Hypothalamus (tissue), 51 donors: ENCODE measurements around the gene WIPF1.
"Not testable (repeated sequence)": the region's sequence is repeated elsewhere in the genome, so short reads cannot be mapped to it uniquely, and the experiment has no call there.

ENCODE experiments used
- DNase-seq, 51 donors: peaks; one replicate each; lab custom pipeline; 2025; lab: John Stamatoyannopoulos, UW

Gene WIPF1

DNA sequence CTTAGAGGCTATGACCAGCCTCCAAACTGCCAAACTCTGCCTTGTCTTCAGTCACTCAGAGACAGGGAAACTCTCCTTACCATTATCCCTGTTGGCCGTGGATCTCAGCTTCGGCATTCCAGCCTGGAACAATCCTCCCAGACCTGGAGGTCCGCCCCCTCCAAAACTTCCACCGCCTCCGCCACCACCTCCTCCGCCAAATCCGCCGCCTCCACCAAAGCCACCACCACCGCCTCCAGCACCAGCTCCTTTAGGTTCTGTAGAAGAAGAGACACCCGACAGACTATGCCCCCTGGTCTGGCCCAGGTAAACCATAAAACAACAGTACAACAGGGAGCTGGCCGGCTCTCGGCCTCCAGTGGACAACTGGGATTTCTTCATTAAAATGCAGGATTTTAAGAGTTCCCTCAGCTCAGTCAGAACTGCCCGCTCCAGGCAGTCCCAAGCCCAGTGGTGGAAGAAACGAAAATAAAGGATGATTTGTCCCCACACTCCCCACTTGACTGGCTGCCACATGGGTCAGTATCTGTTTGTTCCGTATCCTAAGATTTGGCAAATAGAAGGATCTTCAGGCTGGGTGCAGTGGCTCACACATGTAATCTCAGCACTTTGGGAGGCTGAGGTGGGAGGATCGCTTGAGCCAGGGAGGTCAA lies 22.4 kb downstream of the WIPF1 start:
- DNase-seq = peak in 5 of 51 donors; percentile 7 to 57 (median 31)

DNA sequence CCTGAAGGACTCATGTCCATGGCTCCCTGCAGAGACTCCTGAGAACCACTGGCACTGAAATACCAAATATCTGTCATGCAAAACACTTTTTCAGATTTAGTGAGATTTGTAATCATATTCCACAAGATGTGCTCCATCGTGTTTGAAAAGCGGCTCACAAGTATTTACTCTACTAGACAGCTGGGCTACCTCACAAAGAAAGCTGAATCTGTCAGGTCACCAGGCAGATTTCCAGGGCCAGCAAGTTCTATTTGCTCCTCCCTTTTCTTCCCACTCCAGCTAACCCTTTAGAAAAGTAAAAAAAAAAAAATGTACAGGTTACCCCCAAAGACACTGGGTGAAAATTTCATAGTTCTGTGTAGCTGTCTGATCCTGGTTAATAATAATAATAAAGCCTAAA lies 22.9 kb downstream of the WIPF1 start:
- DNase-seq = no peak

- DNase-seq = peak in 8 of 51 donors; percentile 13 to 39 (median 22)
These were observed 24.0 kb downstream of the WIPF1 start for GRCh38 chr2:174573621-174574081.

- no peak for DNase-seq
These were observed 25.0 kb downstream of the WIPF1 start for GRCh38 chr2:174572556-174572955.

GRCh38 chr2:174571669-174572323 lies 25.8 kb downstream of the WIPF1 start:
- no peak for DNase-seq

- no peak for DNase-seq
These were observed 27.2 kb downstream of the WIPF1 start for GRCh38 chr2:174570318-174570958.

- DNase-seq = no peak
These were observed 27.9 kb downstream of the WIPF1 start for GRCh38 chr2:174569678-174570077.

- DNase-seq = no peak
These were observed 29.2 kb downstream of the WIPF1 start for GRCh38 chr2:174568425-174568824.

DNA sequence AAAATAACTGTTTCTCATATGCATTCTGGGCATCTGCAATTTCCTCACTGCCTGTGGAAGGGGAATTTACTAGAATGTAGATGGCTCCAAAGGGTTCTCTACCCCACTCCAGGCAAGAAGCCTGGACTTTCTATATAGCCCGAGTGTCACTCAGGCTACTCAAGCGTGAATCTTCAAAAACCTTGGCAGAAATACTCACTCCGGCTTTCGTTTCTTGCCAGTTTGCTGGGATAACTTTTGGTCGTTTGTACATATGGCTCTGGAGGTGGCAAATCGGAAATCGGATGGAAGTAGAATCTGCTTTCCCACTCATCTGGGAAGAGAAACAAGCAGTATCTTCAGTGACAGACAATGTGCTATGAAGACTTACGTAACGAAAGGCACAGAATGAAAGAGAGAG lies 30.7 kb downstream of the WIPF1 start:
- no peak for DNase-seq

DNA sequence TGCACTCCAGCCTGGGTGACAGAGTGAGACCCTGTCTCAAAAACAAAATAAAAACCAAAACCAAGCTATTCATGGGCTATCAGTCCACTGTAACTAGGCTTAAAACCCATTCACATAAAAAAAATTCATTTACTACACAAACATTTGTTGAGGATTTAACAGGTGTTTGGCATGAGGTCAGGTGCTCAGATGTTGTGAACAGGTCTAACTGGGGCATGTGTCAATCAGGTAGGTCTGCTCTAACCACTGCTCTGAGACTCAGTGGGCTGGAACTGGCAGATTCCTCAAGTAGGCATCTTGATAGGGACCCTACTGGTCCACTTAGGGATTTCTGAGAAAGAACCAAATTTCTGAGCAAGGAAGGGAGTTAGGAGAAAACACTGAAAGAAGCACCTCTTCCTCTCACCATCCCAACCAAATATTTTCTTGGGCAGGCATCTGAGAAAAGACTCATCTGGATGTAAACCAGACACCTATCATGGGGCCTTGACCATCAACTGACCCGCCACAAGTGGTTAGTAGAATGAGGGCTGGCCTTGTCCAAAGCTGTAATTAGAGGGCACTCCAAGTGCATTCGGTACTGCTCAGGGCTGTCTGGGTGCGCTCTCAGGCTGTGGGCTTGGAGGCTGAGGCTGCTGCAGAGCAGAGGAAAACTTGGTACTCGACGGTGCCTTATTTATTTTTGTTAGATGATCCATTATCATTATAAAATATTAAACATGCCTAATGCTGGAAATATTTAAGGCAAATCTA lies 33.9 kb downstream of the WIPF1 start:
- no peak for DNase-seq

- DNase-seq = peak in 1 of 51 donors; percentile 7
These were observed 35.6 kb downstream of the WIPF1 start for GRCh38 chr2:174561972-174562370.

DNA sequence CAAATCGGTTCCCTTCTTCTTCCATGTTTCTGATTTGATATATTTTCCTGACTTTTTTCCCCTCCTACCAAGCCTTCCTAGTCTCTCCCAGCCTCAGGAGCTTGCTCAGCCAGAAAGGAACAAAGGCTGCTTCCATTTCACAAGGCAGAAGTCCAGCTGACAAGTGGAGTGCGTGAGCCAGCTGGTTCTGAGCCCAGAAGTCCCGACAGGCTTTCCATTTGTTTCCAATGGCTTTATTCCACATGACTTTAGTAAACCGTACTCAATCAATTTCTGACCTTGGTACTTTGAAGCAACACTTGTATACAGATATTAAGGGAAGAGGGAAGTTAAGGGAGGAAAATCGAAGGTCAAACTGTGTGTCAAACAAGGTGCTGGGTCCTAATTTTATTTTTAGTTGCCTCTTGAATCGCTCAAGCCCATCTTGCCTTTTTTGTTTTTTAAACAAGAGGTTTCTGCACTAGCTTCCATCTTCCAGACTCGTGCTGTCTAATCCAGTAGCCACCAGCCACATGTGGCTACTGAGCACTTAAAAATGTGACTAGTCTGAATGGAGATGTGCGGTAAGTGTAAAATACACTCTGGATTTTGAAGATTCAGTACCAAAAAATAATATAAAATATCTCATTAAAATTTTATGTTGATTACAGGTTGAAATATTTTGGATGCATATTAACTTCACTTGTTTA lies 36.2 kb downstream of the WIPF1 start:
- DNase-seq = peak in 42 of 51 donors; percentile 11 to 91 (median 72)

GRCh38 chr2:174560737-174561136 lies 36.9 kb downstream of the WIPF1 start:
- no peak for DNase-seq

DNA sequence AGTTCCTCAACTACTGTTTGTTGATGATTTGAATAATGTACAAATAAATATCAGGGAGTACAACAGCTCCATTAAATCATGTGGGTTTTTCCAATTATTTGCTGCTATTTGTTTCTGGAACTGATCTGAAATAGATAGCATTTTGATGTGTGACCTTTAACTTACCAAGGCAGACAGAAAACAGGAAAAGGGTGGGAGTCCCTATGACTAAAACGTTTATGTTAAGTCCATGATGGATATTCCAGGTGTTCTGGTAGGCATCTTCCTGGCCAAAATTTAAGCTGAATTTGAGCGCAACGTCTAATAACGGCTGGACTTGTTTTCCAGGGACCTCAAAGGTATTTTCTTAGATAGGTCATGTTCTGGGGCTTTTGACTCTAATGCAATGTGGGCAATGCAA lies 41.6 kb downstream of the WIPF1 start:
- DNase-seq = no peak

DNA sequence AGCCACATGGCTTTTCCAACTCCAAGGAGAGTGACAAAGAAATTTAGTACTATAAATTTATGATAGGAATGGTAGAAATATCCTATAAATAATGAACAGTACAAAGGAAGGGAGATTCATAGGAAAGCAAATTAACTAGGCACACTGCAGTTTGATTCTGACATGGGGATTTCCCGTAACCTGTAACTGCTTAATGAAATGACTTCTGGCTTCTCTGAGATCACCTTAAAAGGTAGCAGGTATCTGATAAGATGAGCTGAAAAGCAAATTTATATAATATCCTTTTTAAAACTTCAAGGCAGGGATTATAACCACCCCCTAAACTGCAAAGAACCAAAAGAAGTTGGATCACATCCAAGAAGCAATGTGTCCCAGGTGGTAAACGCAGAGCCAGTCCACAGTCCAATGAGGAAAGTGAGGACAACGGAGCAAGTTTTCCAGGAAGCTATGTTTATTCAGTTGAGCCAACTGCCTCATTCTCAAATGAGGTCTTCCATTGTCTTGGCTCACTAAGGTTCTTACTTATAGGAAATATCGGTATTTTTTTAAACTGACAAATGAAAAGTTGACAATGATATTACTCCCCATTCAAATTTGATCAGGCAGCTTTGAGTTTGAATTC lies 43.0 kb downstream of the WIPF1 start:
- DNase-seq = no peak

DNA sequence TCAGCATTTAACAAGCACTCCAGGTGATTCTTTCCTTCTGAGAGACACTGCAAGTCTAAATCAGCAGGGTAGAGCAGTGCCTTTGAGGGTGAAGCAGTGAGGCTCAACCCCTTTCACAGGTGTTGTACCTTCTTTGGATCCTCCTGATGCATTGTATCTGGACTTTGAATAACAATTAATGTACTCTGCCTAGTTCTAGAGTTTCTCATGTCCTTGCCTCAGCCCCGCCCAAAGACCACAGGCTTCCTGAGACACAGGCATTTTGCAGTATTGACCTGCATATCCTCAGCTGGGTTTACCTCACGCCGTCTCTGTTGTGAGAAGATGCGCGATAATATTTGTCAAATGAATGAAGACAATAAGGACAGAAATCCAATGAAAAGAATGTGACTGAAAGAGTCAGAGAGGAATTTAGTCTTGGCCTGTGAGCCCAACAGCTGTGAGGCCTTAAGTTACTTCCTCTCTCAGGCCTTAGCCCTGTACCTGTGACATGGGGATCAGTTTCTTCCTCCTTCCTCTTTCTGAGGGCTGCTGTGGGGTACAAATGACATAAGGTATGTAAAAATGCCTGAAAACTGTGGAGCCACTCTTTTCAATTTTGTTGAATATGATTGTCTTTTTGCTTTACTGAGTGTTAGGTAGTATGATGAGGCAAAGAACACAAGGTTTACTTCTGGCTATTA lies 43.7 kb downstream of the WIPF1 start:
- DNase-seq = no peak

DNA sequence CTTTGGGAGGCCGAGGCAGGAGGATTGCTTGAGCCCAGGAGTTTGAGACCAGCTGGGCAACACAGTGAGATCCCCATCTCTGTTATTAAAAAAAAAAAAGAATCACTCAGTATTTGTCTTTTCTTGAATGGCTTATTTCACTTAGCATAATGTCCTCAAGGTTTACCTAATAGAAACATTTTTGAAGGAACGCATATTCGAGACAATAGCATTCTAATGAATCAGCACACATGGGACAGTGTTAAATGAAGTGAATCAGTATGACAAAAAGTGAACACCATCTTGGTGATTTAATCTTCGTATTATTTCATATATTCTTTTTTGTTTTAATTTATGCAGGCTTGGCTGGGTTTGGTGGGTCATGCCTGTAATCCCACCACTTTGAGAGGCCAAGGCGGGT lies 44.7 kb downstream of the WIPF1 start:
- no peak for DNase-seq

DNA sequence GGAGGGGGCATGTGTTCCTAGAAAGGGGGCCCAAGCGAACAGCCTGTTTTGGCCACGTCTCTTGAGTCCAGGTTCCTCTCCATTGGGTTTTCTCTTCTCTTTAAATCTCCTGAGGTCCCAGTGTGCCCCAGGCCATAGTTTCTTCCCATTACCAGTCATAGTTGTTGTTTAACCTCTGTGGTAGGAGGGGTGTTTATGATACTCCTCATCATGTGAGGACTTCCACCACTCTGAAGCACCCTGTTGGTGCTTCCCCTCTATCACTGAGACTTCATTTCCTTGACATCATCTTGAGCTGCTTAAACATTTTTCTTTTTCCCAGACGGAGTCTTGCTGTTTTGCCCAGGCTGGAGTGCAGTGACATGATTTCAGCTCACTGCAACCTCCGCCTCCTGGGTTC lies 45.9 kb downstream of the WIPF1 start:
- DNase-seq = no peak

DNA sequence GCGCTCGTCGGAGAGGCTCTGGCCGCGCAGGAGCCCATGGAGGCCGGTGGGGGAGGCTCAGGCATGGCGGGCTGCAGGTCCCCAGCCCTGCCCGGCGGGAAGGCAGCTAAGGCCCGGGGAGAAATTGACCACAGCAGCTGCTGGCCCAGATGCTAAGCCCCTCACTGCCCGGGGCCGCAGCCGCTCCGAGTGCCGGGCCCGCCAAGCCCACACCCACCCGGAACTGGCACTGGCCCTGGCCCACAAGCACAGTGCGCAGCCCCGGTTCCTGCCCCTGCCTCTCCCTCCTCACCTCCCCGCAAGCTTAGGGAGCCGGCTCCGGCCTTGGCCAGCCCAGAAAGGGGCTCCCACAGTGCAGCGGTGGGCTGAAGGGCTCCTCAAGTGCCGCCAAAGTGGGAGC lies 49.0 kb downstream of the WIPF1 start:
- DNase-seq = not testable (repeated sequence)

GRCh38 chr2:174548021-174548420 lies 49.6 kb downstream of the WIPF1 start:
- DNase-seq = not testable (repeated sequence)
